Epithelial cell of proximal tubule (primary cell): ENCODE measurements around the gene STUM. TPM values are rescaled to one million over a fixed set of nuclear protein-coding genes. Genes with fewer than 3 reads are reported as not detected.
"Not testable (repeated sequence)": the region's sequence is repeated elsewhere in the genome, so short reads cannot be mapped to it uniquely, and the experiment has no call there.

Source experiments
- DNase-seq: peaks from one replicate; pipeline ENCODE4 v3.0.0-alpha.2; 2011; ENCODE audit warnings: low read depth
- H3K4me3 ChIP-seq: 2 replicates; pipeline ENCODE4 v1.5.1; 2011; ENCODE audit warnings: low read depth, mild to moderate bottlenecking, low read length
- CTCF ChIP-seq: conservative IDR thresholded peaks from 2 replicates; pipeline ENCODE4 v1.5.1; 2012; ENCODE audit warnings: low read depth, mild to moderate bottlenecking, low read length
- total RNA-seq: library from RNA; depleted of rRNA; stranded (reverse); fragments of >200 nt; gene quantifications from 2 replicates; pipeline ENCODE4 v1.2.3, GENCODE V29; 2015

STUM gene
- total RNA-seq, 1 donor from 2014 or later = under 0.01 TPM

- no peak overlapping the region for H3K4me3 ChIP-seq
- DNase-seq = no peak
- TF ChIP-seq CTCF = no peak
Observed at GRCh38 chr1:226638608-226639007, 90.0 kb downstream of the STUM start.

GRCh38 chr1:226639206-226639605, 90.6 kb downstream of the STUM start:
- not testable (repeated sequence) for H3K4me3 ChIP-seq, DNase-seq

GRCh38 chr1:226639631-226640061, 91.1 kb downstream of the STUM start:
- no peak overlapping the region for H3K4me3 ChIP-seq
- no peak for TF ChIP-seq CTCF
- DNase-seq = no peak

- no peak overlapping the region for H3K4me3 ChIP-seq
- TF ChIP-seq CTCF = no peak
Observed at GRCh38 chr1:226640321-226641136, 92.0 kb downstream of the STUM start.

GRCh38 chr1:226641671-226642231, 93.2 kb downstream of the STUM start:
- no peak for DNase-seq
- H3K4me3 ChIP-seq = no peak overlapping the region
- TF ChIP-seq CTCF = no peak

More at GRCh38 chr1:226640321-226641136, 92.0 kb downstream of the STUM start:
- DNase-seq = no peak

- TF ChIP-seq CTCF = no peak
- H3K4me3 ChIP-seq = no peak overlapping the region
- no peak for DNase-seq
Observed at GRCh38 chr1:226642421-226642820, 93.9 kb downstream of the STUM start.

- TF ChIP-seq CTCF = no peak
- DNase-seq = no peak
- no peak overlapping the region for H3K4me3 ChIP-seq
Observed at GRCh38 chr1:226643177-226643576, 94.6 kb downstream of the STUM start.
